Erythroblast (primary cell): ENCODE results near the gene SAMD4A.

Source experiments
- GATA1 ChIP-seq: IDR thresholded peaks from 2 replicates; pipeline ENCODE4 v1.6.1; 2011; ENCODE audit warnings: low read depth, mild to moderate bottlenecking, control low read depth, low read length, moderate library complexity
- POLR2A ChIP-seq: IDR thresholded peaks from 2 replicates; pipeline ENCODE4 v1.6.1; 2011; ENCODE audit warnings: mild to moderate bottlenecking, low read length

GRCh38 chr14:54633076-54633475 lies 66.1 kb downstream of the SAMD4A start:
- TF ChIP-seq POLR2A (no peak), GATA1 (no peak)
